Suprapubic skin (tissue), 4 donors: Measurements from ENCODE around the gene JAKMIP3. TPM values are rescaled to one million over a fixed set of nuclear protein-coding genes. Genes with fewer than 3 reads are reported as not detected.

Experiments used
- DNase-seq, 2 donors: peaks; one replicate each; pipeline ENCODE4 v3.0.0-alpha.2; 2019; ENCODE audit warnings: low spot score in 2 of 2
- H3K27ac ChIP-seq: fragments of 200-600 bp; sonication (generic); one replicate; pipeline ENCODE4 v1.5.1; 2019
- H3K27me3 ChIP-seq: fragments of 200-600 bp; sonication (generic); one replicate; pipeline ENCODE4 v1.5.1; 2019
- H3K36me3 ChIP-seq: fragments of 200-600 bp; sonication (generic); one replicate; pipeline ENCODE4 v1.5.1; 2019
- H3K4me1 ChIP-seq: fragments of 200-600 bp; sonication (generic); one replicate; pipeline ENCODE4 v1.5.1; 2019
- H3K4me3 ChIP-seq: fragments of 200-600 bp; sonication (generic); one replicate; pipeline ENCODE4 v1.5.1; 2019; ENCODE audit warnings: mild to moderate bottlenecking
- H3K9me3 ChIP-seq: fragments of 200-600 bp; sonication (generic); one replicate; pipeline ENCODE4 v1.5.1; 2019
- CTCF ChIP-seq, 2 donors: fragments of 200-600 bp in 1 of 2; fragments of 450-650 bp in 1 of 2; sonication (generic) in 1 of 2; IDR thresholded peaks; one replicate each; pipeline ENCODE4 v1.5.1; 2016 to 2019; ENCODE audit warnings: antibody characterized with exemption in 2 of 2, mild to moderate bottlenecking in 1 of 2, moderate library complexity in 1 of 2
- EP300 ChIP-seq: sonication (generic); formaldehyde crosslinking; IDR thresholded peaks from one replicate; pipeline ENCODE4 v1.6.1; 2017; ENCODE audit warnings: antibody characterized with exemption
- POLR2A ChIP-seq, 2 donors: fragments of 450-650 bp; IDR thresholded peaks; one replicate each; pipeline ENCODE4 v1.6.1; 2017; ENCODE audit warnings: antibody characterized with exemption in 2 of 2, mild to moderate bottlenecking in 2 of 2, moderate library complexity in 2 of 2
- POLR2AphosphoS5 ChIP-seq, 3 donors: sonication (generic); formaldehyde crosslinking; IDR thresholded peaks; one replicate each; pipeline ENCODE4 v1.6.1; 2017; ENCODE audit warnings: antibody characterized with exemption in 3 of 3
- WGBS: methylation state at CpG from one replicate; pipeline ENCODE4 v1.1.5; 2018; 5-methylcytosine and 5-hydroxymethylcytosine counted together
- total RNA-seq, 4 donors: library from RNA; depleted of rRNA; stranded (reverse); fragments of >200 nt; gene quantifications; one replicate each; pipeline ENCODE4 v1.1.0, GENCODE V29; 2016

Gene JAKMIP3
- total RNA-seq, 4 donors from 2014 or later: 0.15 to 2.4 (median 0.51) TPM

- no peak for DNase-seq
- no peak for TF ChIP-seq EP300
- TF ChIP-seq POLR2A (IDR thresholded peaks at IDR 0.05): no peak
- TF ChIP-seq POLR2AphosphoS5 (IDR thresholded peaks at IDR 0.05): no peak
- TF ChIP-seq CTCF (IDR thresholded peaks at IDR 0.05): no peak
- Histone ChIP-seq H3K9me3 (peaks cover 21% of the 10 kb centered on the region), H3K4me3 (no peak overlapping the region), H3K36me3 (no peaks in the 10 kb centered on the region), H3K4me1 (no peaks in the 10 kb centered on the region), H3K27ac (no peak overlapping the region), H3K27me3 (peaks cover 6% of the 10 kb centered on the region)
- 71% methylated on average over 11 of the region's 11 CpGs for WGBS
These were observed 15.6 kb upstream of the JAKMIP3 start for GRCh38 chr10:132050191-132050590.

- Histone ChIP-seq H3K9me3 (peaks cover 21% of the 10 kb centered on the region), H3K4me1 (no peaks in the 10 kb centered on the region), H3K36me3 (no peaks in the 10 kb centered on the region), H3K4me3 (no peak overlapping the region), H3K27ac (no peak overlapping the region), H3K27me3 (peaks cover under 1% of the 10 kb centered on the region)
- DNase-seq: no peak
- WGBS: 92% methylated on average over 1 of the region's 1 CpG
- no peak for TF ChIP-seq CTCF (IDR thresholded peaks at IDR 0.05)
- TF ChIP-seq EP300: no peak
- no peak for TF ChIP-seq POLR2AphosphoS5 (IDR thresholded peaks at IDR 0.05)
- TF ChIP-seq POLR2A (IDR thresholded peaks at IDR 0.05): no peak
These were observed 13.6 kb upstream of the JAKMIP3 start for GRCh38 chr10:132052124-132052523.

GRCh38 chr10:132054564-132054963 lies 11.2 kb upstream of the JAKMIP3 start:
- Histone ChIP-seq H3K36me3 (no peaks in the 10 kb centered on the region), H3K4me3 (no peak overlapping the region), H3K9me3 (peaks cover 21% of the 10 kb centered on the region), H3K4me1 (no peaks in the 10 kb centered on the region), H3K27ac (no peak overlapping the region), H3K27me3 (peaks cover 4% of the 10 kb centered on the region)
- no peak for TF ChIP-seq EP300
- no peak for TF ChIP-seq POLR2AphosphoS5 (IDR thresholded peaks at IDR 0.05)
- no peak for TF ChIP-seq CTCF (IDR thresholded peaks at IDR 0.05)
- DNase-seq: no peak
- WGBS: 64% methylated on average over 7 of the region's 9 CpGs

DNA sequence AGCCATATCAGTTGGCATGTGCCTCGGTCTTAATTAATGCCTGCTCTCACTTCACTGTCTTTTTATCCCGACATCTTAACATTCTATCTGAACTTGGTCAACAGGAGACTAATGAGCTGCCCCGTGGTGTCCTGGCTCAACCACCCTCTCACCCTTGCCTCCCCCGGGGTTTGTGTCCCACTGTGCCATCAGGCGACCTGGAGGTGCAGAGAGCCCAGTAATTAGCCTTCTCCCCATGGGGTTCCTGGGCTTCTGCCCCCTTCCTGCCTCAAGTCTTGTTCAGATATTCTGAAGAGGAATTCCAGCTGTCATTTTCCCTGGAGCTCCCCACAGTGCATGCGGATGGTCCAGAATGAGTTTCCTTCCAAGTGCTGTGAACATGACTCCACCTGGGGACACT lies 10.1 kb upstream of the JAKMIP3 start:
- DNase-seq: no peak
- Histone ChIP-seq H3K27me3 (peaks cover 4% of the 10 kb centered on the region), H3K9me3 (peaks cover 21% of the 10 kb centered on the region), H3K4me3 (no peak overlapping the region), H3K36me3 (no peaks in the 10 kb centered on the region), H3K27ac (no peak overlapping the region), H3K4me1 (no peaks in the 10 kb centered on the region)
- WGBS: 84% methylated on average over 6 of the region's 6 CpGs
- no peak for TF ChIP-seq CTCF (IDR thresholded peaks at IDR 0.05)

DNA sequence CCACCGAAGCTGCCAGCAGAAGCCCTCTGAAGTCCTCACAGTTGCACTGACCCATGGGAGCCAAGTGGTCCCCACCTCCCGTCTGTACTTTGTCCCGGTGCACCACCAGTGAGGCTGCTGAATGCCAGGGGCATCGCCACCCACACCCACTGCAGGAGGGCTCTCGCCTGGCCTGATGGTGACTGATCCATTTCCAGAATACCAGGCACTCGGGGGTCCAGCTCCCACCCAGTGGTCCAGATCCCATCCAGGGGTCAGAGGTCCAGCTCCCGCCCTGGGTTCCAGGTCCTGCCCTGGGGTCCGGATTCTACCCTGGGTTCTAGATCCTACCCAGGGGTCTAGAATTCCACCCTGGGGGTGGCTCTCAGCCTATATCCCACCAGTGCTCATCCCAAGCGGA lies 9.1 kb upstream of the JAKMIP3 start:
- Histone ChIP-seq H3K27me3 (peaks cover 4% of the 10 kb centered on the region), H3K27ac (no peak overlapping the region), H3K36me3 (no peaks in the 10 kb centered on the region), H3K9me3 (peaks cover 15% of the 10 kb centered on the region), H3K4me3 (no peak overlapping the region), H3K4me1 (no peaks in the 10 kb centered on the region)
- no peak for DNase-seq
- TF ChIP-seq CTCF (IDR thresholded peaks at IDR 0.05) (no peak), EP300 (no peak), POLR2A (IDR thresholded peaks at IDR 0.05) (no peak), POLR2AphosphoS5 (IDR thresholded peaks at IDR 0.05) (no peak)
- WGBS: no CpG with 5 or more reads among the region's 9 CpGs
